ENCODE results near the gene JTB.

DNA sequence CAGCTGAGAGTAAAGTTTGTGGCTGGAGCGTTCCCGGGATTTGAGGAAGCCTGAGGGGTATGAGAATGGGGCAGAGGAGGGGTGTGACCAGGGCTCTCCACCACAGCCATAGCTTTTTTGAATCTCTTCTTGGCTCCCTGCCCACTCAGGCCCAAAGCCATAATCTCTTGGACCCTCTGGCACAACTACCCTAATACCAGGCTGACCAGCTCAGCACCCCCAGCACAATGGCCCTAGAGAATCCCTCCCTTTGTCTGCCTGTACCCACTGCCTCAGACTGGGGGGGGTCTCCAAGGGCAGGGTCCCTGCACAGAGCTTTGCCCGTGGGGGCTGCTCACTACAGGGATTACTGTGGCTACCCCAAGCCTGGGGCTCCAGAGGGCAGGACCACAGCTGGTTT lies 38.5 kb downstream of the JTB start:
- no peak for TF ChIP-seq CTCF (IDR thresholded peaks at IDR 0.05)
- no peak for TF ChIP-seq POLR2A (IDR thresholded peaks at IDR 0.05)
- no peak for TF ChIP-seq POLR2AphosphoS5 (IDR thresholded peaks at IDR 0.05)

Data from sigmoid colon (tissue), 4 donors.